ENCODE results near the gene SCN8A.

DNA sequence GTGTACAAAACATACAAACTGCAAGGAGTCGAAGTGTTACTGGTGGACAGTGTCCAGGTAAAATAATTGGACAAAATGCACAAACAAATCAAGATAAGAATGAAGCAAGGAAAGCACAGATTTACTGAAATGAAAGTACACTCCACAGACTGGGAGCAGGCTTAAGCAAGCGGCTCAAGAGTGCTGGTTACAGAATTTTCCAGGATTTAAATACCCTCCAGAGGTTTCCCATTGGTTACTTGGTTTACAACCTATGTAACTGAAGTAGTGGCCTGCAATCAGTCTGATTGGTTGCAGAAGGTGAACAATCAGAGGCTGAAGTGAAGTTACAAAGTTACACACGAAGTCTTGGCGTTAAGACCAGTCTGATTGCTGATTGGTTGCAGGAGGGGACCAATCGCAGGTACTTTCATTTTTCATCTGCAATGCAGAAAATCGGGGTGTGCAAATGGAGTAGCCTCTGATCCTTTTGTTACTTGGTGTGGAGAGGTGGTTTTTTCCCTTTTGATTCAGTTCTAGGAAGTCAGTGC, 11.6 kb upstream of the SCN8A start:
- TF ChIP-seq POLR2A (IDR thresholded peaks at IDR 0.05) (no peak), EP300 (IDR thresholded peaks at IDR 0.05) (no peak)
- TF ChIP-seq, protein P1, sequence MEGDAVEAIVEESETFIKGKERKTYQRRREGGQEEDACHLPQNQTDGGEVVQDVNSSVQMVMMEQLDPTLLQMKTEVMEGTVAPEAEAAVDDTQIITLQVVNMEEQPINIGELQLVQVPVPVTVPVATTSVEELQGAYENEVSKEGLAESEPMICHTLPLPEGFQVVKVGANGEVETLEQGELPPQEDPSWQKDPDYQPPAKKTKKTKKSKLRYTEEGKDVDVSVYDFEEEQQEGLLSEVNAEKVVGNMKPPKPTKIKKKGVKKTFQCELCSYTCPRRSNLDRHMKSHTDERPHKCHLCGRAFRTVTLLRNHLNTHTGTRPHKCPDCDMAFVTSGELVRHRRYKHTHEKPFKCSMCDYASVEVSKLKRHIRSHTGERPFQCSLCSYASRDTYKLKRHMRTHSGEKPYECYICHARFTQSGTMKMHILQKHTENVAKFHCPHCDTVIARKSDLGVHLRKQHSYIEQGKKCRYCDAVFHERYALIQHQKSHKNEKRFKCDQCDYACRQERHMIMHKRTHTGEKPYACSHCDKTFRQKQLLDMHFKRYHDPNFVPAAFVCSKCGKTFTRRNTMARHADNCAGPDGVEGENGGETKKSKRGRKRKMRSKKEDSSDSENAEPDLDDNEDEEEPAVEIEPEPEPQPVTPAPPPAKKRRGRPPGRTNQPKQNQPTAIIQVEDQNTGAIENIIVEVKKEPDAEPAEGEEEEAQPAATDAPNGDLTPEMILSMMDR (IDR thresholded peaks at IDR 0.05): no peak
